GM21529 (cell line): ENCODE results near the gene GMPPA.

ENCODE experiments used
- ATAC-seq: cut with Tn5 transposase; IDR thresholded peaks from one replicate; pipeline ENCODE4 v1.9.1; 2021; ENCODE audit not compliant: unreplicated experiment

Gene GMPPA

DNA sequence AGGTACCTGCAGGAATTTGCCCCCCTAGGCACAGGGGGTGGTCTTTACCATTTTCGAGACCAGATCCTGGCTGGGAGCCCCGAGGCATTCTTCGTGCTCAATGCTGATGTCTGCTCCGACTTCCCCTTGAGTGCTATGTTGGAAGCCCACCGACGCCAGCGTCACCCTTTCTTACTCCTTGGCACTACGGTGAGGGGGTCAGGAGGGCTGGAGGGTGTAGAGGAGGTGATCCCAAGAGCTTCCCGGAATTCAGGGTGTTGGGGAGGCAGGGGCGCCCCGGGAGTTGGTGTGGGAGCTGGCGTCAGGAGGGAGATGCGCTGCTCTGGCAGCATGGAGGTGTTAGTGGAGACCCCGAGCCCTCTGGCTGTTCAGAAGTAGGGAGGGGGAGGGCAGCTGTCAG lies 3.2 kb downstream of the GMPPA start:
- ATAC-seq = no peak

DNA sequence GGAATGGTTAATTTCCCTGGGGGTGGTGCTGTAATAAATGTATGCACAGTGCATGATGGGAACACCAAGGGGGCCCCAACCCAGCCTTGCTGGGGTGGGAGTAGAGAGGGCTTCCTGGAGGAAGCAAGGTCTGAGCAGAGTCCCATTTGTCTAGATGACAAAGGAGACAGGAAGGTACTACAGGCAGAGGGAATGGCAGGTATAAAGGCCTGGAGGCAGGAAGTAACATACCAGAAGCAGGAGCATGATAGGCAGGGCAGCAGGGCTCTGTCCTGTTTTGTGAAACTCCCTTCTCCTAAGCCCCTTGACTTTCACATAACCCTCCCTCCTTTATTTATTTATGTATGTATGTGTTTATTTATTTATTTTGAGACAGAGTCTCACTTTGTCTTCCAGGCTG lies 3.9 kb downstream of the GMPPA start:
- no peak for ATAC-seq

DNA sequence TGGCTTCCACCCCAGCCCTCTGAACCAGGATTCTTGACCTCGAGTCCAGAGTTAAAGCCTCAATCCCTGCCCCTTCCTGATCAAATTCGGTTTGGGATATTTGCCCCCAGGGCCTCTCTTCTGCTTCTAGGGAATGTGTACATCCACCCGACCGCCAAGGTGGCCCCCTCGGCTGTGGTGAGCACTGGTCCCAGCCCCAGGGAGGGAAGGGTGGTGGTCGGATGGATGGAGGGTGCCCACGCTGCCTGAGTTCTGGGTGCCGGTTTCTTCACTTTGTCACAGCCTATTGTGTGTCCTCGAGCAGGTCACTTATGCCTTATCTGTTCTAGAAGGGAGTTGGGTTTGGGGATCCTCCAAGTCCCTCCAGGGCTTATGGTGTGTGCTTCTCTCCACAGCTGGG lies 6.9 kb downstream of the GMPPA start:
- no peak for ATAC-seq

DNA sequence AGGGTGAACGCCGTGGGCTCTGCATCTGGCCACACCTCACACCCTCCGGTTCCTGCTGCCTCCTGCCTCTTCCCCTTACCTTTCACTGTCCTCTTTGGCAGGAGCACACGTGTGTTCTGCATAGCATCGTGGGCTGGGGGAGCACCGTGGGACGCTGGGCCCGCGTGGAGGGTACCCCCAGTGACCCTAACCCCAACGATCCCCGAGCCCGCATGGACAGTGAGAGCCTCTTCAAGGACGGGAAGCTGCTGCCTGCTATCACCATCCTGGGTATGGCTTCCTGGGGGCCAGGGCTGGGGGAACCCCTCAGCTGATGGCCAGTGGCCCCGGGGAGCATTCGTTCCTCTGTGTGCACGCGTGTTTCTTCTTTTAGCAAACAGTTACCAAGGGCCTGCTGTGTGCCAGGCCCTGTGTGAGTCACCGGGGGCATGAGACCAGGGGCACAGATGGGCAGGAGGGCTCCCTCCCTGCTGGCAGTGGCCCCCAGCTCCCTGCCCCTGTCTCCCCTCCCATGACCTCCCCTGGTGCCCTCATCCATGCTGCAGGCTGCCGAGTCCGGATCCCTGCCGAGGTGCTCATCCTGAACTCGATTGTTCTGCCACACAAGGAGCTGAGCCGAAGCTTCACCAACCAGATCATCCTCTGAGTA lies 7.6 kb downstream of the GMPPA start:
- ATAC-seq = no peak

DNA sequence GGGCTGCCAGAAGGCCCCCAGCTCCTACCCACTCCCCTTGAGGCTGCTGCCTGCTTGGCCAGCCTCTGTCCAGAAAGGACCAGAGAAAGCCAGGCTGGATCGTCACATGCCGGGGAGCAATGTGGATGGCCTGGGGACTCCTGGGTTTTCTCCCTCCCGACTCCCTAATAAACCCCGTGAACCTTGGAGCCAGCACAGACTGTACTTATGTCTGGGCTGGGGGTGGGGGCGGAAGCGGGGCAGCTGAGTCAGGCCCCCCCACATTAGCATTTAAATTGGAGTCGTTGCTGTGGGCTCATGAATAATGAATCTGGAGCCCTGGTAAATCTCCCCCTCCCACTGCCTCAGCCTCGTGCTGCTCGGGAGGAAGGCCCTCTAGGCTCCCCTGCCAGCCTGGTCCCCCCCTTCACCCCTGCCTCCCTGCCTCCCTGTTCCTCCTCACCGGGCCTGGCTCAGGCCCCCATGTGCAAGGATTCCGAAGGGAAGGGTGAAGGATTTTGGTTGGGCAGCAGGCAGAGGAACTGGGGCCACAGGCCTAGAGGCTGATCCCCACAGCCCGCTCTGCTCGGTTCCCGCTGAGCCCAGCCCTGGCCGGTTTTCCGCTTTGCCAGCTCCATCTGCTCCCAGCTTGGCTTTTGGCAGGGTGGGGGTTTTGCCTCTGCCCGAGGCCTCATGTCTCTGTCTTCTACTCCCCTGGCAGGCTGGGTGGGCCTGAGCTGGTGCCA lies 8.3 kb downstream of the GMPPA start:
- ATAC-seq = no peak

DNA sequence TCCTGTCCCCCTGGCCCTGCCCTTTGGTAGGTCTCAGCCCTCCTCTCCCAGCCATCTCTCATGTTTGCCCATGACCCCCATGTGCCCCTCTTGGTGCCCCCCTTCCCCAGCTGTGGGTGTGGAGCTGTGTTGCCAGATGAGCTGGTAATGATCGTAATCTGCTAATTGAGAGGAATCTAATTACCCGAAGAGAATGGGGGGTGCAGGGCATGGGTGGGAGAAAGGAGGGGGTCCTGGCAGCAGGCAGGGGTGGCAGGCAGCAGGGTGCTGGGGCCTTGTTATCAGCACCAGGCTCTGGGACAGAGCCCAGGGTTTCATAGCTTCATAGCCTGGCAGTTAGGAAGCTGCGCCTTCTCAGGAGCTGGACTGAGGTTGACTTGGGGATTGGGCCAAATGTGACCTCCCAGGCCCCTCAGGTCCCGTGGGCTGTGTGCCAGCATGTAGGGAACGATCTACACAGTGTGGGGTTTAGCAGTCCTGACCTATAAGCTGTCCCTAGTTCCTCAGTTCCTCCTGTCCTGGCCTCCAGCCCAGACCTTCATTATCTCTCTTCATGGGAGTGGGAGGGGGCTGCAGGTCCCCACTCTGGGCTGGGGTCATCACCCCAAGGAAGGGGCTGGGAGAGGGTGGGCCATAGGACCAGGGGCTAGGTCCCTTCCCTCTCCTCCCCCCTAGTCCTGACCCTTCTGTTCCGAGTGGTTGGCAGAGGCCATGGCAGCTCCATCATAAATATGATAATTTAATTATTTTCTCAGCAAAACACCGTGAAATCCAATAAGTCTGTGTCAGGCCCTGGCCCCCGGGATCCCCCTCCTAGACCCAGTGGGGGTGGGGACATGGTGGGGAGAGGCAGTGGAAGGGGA lies 9.1 kb downstream of the GMPPA start:
- ATAC-seq = no peak

DNA sequence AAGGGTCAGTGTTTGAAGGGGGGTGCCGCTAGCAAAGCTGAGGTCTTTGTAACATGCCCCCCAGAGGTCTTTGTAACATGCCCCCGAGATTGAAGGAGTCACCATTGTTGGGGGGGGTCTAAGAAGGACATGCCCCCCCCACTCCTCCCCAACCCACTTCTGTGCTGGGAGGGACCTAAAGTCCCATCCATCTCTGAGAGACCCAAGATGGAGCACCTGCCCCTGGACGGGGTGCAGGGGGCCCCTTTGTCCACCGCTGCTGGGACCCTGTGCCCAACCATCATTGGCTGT lies 9.7 kb downstream of the GMPPA start:
- ATAC-seq = no peak

DNA sequence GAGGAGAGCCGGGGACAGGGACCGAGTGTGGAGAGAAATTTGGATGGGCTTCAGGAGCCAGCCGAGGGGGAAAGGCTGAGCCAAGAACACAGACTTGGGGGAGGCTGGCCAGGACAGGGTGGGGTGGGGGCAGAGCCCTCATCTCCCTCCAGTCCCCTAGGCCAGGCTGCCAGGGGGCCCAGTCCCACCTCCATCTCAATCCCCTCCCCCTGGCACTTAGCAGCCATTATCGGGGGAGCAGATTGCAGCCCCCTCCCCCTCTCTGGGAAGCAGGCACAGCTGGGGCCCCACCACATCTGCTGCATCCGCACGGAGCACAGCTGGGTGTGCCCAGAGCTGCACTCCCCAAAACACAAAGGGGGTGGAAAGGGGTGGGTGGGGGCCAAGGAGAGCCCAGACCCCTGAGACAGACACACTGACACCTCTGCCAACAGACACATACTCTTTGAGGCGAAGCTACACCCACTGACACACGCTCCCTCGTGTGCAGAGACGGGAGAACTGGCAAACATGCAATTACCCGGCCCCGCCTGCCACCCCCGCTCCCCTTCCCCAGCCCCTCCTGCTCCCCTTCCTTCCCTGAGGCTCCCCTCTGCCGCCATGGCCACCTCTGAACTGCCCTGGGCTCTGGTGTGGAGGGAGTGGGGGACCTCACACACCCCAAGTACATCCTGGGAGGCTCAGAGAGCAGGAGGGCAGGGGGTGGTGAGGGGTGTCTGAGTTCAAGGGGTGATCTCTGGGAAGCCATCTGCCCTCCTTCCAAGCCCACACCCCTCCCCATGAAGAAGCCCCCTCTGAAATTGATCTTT lies 10.5 kb downstream of the GMPPA start:
- ATAC-seq = peak; percentile 13

DNA sequence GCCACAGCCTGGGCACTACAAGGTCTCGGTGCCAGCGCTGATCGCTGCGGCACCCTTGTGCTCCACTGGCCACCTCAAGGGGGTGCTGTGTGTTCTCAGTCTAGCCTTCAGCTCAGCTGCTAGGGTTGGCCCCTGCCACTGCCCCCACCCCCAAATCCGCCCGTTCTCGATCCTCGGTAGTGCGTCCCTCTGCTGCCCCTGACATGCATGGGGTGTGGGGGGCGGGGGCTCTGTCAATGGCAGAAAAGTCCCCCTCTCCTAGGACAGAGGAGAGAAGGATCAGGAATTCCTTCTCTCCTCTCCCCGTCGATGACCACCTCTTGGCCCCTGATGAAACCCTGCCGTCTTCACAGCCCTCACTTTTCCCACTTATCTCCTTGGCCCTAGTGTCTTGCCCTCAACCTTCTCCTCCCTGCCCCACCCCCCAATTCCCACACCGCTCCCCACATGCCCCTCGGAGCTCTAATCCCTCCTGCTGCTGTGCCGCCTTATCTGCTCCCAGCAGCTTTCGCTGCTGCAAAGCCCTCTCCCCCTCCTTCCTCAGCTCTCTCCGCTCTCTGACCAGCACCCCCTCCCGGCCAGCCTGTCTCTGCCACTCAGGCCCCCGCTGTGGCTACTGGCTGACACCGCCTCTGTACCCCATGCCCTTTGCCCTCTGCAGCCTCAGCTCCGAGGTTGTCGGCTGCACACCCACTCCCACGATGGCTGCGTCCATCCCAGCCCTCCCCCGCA lies 11.3 kb downstream of the GMPPA start:
- ATAC-seq = peak; percentile 75

DNA sequence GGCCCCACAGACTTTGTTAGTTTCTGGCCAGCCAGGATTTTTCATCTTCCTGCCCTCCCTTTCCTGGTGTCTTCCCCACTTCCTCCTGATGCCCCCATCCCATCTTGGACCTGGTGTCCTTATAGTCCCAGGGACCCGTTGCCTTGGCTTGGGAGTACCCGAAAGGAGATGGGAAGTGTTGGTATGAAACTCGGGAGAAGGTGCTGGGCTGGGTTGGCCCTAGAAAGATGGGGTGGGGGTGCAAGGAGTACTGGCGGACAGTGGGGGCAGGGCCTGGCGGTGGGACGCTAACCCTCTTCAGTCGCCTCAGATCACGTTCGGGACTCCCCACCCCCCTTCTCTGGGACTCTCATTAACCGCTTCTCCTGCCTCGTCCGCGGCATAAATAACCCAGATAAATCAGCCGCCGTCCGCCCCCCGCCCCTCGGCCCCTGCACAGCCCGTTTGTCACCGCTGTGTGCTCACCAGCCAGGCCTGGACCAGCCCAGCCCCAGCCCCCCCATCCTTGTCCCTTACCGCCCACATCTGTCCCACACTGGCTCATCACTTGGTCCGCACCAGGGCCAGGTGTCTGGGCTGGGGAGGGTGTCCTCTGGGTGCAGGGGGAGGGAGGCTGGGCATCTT lies 11.9 kb downstream of the GMPPA start:
- ATAC-seq = no peak

DNA sequence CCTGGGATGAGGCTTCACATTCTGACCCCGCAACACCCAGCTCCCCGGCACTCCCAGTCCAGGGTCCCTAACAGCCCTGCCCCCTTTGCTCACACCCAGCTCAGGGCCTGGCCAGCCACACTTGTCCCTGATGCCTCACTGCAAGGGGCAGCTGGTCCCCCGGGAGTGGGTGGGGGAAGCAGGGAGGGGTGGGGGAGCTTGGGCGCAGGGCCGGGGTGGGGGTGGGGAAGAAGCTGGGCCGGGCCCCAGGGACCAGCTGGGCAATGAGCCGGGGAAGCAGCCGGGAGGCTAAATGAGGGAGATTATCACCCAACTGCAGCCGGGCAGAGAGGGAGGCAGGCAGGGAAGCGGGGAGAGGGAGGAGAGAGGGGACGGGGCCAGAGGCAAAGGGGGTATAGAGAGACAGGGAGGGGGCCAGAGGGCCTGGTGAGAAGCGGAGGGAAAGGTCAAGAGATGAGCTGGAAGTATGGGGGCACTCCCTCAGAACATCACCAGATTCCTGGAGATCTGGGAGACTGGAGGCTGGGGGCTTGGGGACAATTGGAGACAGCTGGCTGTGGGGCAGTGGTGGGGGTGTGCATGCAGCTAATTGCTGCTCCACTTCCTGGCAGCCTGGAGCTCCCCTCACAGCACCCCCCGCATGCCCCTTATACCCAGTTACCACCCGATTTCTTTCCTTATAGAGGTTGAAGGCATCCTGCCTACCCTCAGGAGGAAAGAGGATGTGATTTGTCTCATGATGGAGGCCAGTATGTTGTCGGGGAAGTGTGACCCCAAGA lies 13.0 kb downstream of the GMPPA start:
- ATAC-seq = no peak

DNA sequence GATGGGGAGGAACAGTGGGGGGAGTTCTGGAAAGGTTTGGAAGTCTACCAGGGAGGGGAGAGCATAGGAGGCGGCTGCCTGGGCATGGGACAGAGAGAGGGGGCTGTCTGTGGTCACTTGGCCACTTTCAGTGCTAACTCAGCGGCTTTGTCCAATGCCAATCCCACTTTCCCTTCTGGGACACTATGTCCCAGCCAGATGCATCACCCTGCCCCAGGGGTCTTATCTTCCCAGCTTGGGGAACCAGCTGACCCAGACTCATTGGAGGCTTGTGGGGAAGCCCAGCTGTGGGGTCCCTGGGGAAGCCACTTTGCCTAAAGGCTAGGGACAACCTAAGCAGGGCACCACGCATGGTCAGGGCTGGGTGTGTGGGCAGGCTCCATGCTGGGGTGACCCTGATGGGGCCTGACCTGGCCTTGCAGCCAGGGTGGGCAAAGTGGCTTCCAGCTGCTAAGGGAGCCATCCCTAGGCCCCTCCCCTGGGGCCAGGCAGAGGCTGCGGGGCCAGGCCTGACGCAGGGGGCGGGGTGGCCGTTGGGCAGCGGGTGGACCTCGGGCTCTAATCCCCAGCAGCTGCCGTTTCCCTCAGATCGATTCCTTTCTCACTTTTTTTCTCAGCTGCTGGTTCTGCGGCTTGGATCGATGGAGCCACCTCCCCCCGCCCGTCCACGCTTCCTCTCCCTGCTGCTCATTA lies 14.0 kb downstream of the GMPPA start:
- ATAC-seq = no peak

DNA sequence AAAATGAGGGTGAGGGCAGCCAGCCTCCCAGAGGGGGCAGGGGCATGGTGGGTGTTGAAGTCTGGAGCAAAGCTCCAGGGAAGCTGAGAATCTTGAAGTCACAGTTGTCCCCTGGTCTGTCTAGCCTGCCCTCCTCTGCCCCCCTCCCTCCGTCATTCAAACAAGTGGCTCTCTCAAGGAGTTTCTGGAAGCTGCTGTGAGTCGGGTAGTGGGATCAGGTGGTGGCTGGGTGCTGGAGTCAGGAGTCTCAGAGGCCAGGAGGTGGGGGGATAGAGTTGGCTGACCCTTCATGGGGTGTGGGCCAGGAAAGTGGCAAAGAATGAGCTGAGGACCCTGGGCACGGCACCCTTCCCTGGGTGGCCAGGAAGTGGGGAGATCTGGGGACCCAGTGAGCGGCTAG lies 15.1 kb downstream of the GMPPA start:
- ATAC-seq = no peak

DNA sequence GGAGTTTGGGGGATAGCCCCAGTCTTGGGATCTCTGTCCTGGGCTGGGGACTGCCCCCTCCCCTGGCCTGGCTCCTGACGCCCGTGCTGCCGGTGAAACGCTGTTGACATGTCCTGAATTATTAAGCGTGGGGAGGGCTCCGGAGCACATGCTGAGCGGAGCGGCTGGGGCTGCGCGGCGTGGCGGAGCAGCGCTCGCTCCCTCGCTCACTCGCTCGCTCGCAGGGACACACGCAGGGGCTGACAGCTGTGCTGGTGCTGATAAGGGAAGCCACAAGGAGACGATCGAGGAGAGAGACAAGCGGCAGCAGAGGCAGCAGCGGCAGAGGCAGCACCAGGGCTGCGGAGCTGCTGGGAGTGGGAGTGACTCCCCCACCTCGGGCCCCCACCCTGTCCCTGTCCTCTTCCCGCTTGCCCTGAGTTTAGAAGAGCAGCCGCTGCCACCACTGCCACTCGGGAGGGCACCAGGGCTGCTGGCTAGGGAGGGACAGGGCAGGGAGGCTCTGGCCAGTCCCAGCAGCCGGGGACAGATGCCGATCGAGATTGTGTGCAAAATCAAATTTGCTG lies 15.6 kb downstream of the GMPPA start, which contains the start of gene ASIC4:
TSS of gene ASIC4 (plus strand) at position 287 of the 566 bp plus-strand sequence. CDS start at position 530, 243 bp downstream.
- ATAC-seq = no peak

DNA sequence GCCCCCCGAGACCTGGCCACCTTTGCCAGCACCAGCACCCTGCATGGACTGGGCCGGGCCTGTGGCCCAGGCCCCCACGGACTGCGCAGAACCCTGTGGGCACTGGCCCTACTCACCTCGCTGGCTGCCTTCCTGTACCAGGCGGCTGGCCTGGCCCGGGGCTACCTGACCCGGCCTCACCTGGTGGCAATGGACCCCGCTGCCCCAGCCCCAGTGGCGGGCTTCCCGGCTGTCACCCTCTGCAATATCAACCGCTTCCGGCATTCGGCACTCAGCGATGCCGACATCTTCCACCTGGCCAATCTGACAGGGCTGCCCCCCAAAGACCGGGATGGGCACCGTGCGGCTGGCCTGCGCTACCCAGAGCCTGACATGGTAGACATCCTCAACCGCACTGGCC lies 16.1 kb downstream of the GMPPA start:
- ATAC-seq = no peak

DNA sequence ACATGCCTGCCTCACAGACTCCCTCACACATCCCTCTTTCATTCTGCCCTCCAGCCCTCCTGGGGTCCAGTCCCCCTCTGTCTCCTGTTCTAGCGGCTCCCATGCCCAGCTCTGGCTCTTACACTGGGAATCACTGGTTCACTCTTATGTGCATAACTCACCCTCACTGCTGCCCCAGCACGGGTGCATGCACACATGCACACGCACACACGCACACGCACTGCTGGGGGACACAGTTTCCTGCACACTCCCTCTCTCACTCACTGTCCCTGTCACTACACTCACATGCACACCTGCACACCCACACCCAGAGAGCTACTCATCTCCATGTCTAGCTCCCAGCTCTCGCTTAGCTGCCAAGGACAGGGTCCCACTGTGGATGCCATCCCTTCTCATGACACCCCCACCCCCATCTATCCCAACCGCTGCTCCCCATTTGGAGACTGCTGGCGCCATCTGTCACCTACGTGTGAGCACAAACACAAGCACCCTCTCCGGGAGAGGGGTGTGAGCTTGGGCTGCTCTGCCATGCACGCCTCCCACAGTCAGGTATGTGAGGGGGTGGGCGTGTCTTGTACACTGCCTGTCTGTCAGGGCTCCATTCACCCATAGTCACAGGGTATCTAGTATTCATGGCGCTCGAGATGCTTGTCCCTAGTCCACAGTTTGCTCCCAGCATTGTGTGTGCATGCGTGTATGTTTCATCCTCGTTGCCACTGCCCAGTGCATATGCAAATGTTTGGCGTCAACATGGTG lies 17.4 kb downstream of the GMPPA start:
- no peak for ATAC-seq

DNA sequence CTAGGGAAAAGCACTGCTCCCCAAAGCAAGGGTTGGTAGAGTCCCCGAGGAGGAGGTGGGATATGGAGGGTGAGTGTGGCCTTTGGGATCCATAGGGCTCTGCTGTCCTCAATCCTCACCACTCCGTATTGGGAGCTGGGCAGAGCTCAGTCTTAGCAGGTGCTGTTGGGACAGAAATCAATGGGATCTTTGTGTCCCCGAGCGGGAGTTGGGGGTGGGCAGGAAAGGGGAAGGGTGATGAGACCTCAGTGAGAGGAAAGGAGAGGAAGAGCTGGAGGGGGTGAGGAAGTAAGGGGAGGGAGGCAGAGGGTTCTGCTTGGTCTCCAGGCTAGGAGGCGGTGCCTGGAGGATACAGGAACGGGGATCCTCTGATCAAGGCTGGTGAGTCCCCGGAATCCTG lies 18.2 kb downstream of the GMPPA start:
- ATAC-seq = no peak
